ENCODE measurements around the gene POC1B. TPM values are rescaled to one million over a fixed set of nuclear protein-coding genes. Genes with fewer than 3 reads are reported as not detected.
A peak's percentile ranks its signal among the peaks of the same experiment; 100 is the strongest.

Gene POC1B
- total RNA-seq, 1 experiment from 2014 or later: 30.8 TPM

DNA sequence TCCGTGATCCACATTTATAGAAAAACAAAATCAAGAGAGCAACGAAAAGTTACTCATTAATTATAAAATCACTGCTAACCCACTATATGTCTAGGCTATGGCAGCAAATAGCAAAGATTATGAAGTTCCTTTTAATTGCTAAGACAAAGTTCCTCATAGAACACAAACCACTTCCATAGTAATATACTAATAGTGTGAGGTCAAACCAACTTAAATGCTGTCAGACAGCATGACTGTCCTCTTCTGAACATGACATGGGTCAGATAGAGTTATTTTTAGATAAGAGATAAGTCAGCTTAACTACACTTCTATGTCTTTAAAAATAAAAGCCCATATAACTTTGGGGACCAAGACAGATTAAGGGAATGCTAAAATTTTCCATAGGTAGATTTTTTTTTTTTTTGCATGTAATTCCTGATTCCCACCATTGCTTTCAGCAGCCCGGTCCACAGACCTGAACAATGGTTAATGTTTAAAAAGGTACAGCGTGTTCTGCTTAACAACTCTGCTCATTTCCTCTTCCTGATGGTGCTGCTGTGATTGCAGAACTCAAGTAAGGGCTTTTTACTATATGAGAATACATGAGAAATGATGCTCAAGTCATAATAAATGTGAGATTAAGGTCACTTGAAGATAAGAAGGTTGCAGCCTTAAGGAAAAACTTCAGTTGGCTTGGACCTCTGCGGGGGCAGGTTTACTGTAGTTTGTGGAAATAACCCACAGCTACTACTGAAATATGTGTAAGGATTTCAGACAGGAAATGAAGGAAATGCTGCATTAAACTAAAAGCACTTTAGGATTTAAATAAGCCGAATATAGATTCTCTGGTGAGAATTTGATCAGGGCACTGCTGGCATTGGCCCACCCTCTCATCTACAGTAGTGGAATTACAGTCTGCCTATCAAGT lies 135.8 kb downstream of the POC1B start:
- no TSS peak for BruUV-seq (replicated peaks)
- peaks cover 76% of the 10 kb centered on the region for H3K4me1 ChIP-seq (ENCODE audit: insufficient read depth, low read length, poor library complexity, severe bottlenecking)
- TF ChIP-seq, protein P1, sequence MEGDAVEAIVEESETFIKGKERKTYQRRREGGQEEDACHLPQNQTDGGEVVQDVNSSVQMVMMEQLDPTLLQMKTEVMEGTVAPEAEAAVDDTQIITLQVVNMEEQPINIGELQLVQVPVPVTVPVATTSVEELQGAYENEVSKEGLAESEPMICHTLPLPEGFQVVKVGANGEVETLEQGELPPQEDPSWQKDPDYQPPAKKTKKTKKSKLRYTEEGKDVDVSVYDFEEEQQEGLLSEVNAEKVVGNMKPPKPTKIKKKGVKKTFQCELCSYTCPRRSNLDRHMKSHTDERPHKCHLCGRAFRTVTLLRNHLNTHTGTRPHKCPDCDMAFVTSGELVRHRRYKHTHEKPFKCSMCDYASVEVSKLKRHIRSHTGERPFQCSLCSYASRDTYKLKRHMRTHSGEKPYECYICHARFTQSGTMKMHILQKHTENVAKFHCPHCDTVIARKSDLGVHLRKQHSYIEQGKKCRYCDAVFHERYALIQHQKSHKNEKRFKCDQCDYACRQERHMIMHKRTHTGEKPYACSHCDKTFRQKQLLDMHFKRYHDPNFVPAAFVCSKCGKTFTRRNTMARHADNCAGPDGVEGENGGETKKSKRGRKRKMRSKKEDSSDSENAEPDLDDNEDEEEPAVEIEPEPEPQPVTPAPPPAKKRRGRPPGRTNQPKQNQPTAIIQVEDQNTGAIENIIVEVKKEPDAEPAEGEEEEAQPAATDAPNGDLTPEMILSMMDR (conservative IDR thresholded peaks at IDR 0.05; ENCODE audit: low read depth, low read length): no peak
- no peak for TF ChIP-seq EZH2 (IDR thresholded peaks at IDR 0.05; ENCODE audit: borderline replicate concordance, low read depth, low read length, poor library complexity, severe bottlenecking)
- POLR2A ChIA-PET (ENCODE audit: low non-redundant PET): interaction anchor here (0.7 to 1.0 kb wide), 2 partner anchors 38 to 62 kb away, joined by 3 to 6 read pairs; partner anchors contain the start of gene DUSP6
- no peaks in the 10 kb centered on the region for H3K9me3 ChIP-seq (ENCODE audit: low read depth, low read length, poor library complexity, severe bottlenecking)
- no peak overlapping the region for H3K4me3 ChIP-seq (ENCODE audit: low read depth, low read length, poor library complexity, severe bottlenecking)
- peak overlapping the region; percentile 88 for H3K27ac ChIP-seq (ENCODE audit: low read depth, low read length, poor library complexity, severe bottlenecking)
- no peaks in the 10 kb centered on the region for H3K36me3 ChIP-seq (ENCODE audit: insufficient read depth, low read length, poor library complexity, severe bottlenecking)
- CTCF ChIA-PET: interaction anchor here (0.8 kb wide), 1 partner anchor 228 kb away, joined by 3 read pairs; no protein-coding TSS in a partner anchor
- intact Hi-C loops (cut with micrococcal nuclease; ENCODE audit: unreplicated experiment): loop anchor here (1.0 kb wide), 2 partner anchors 38 to 61 kb away; partner anchors contain the start of gene DUSP6
- peak; percentile 96 for DNase-seq (ENCODE audit: low spot score)
- H3K27me3 ChIP-seq (replicated peaks; ENCODE audit: insufficient read depth, low read depth, low read length, poor library complexity): no peaks in the 10 kb centered on the region

DNA sequence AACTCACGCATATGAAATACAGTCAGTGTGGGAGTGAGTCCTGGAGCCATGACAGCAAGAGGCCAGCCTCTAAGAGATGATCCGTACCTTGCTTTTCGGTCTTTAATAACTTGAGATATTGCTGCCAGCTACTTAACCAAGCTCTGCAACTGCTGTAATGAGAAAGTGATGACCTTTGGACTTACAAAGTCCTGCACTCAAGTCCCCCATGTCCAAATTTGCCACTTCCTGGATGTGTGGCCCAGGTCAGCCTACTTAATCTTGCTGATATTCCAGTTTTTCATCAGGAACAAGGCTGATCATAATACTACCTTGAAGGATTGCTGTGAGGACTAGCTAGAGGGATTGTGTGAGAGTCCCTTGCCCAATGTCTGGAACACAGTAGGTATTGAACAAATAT lies 139.7 kb downstream of the POC1B start:
- Histone ChIP-seq H3K36me3 (ENCODE audit: insufficient read depth, low read length, poor library complexity, severe bottlenecking) (no peaks in the 10 kb centered on the region), H3K27ac (ENCODE audit: low read depth, low read length, poor library complexity, severe bottlenecking) (peak overlapping the region; percentile 92), H3K4me1 (ENCODE audit: insufficient read depth, low read length, poor library complexity, severe bottlenecking) (peaks cover 83% of the 10 kb centered on the region), H3K4me3 (ENCODE audit: low read depth, low read length, poor library complexity, severe bottlenecking) (no peak overlapping the region), H3K27me3 (replicated peaks; ENCODE audit: insufficient read depth, low read depth, low read length, poor library complexity) (no peaks in the 10 kb centered on the region), H3K9me3 (ENCODE audit: low read depth, low read length, poor library complexity, severe bottlenecking) (no peaks in the 10 kb centered on the region)
- DNase-seq (ENCODE audit: low spot score): no peak
- CTCF ChIA-PET: no interaction called here
- intact Hi-C loops (cut with micrococcal nuclease; ENCODE audit: unreplicated experiment): no loop called here
- no peak for TF ChIP-seq EZH2 (IDR thresholded peaks at IDR 0.05; ENCODE audit: borderline replicate concordance, low read depth, low read length, poor library complexity, severe bottlenecking)
- TF ChIP-seq, protein P1 (conservative IDR thresholded peaks at IDR 0.05; ENCODE audit: low read depth, low read length): no peak
- POLR2A ChIA-PET (ENCODE audit: low non-redundant PET): no interaction called here
- no TSS peak for BruUV-seq (replicated peaks)

DNA sequence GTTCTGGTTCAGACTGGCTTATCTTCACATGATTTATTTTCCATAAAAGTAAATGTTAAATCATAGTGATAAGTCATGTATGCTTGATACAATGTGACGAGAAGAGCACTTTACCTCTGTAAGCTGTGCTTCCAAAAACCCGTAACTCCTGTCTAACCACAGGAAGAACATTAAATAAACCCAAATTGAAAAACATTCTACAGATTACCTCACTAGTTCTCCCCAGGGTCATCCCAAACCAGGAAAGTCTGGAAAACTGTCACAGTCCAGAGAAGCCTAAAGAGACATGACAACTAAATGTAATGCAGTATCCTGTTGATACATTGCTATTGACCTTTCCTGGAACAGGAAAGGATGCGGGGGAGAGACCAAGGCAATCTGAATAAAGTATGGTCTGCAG lies 141.0 kb downstream of the POC1B start:
- no peaks in the 10 kb centered on the region for H3K27me3 ChIP-seq (replicated peaks; ENCODE audit: insufficient read depth, low read depth, low read length, poor library complexity)
- H3K9me3 ChIP-seq (ENCODE audit: low read depth, low read length, poor library complexity, severe bottlenecking): no peaks in the 10 kb centered on the region
- DNase-seq (ENCODE audit: low spot score): no peak
- peaks cover 72% of the 10 kb centered on the region for H3K4me1 ChIP-seq (ENCODE audit: insufficient read depth, low read length, poor library complexity, severe bottlenecking)
- peak overlapping the region; percentile 92 for H3K27ac ChIP-seq (ENCODE audit: low read depth, low read length, poor library complexity, severe bottlenecking)
- H3K36me3 ChIP-seq (ENCODE audit: insufficient read depth, low read length, poor library complexity, severe bottlenecking): no peaks in the 10 kb centered on the region
- ChIA-PET CTCF (no interaction called here), POLR2A (ENCODE audit: low non-redundant PET) (no interaction called here)
- intact Hi-C loops (cut with micrococcal nuclease; ENCODE audit: unreplicated experiment): loop anchor here (2.0 kb wide), 1 partner anchor 32 kb away; the partner anchor contains the start of gene DUSP6
- no TSS peak for BruUV-seq (replicated peaks)
- peak overlapping the region; percentile 0 for H3K4me3 ChIP-seq (ENCODE audit: low read depth, low read length, poor library complexity, severe bottlenecking)
- TF ChIP-seq, protein P1 (conservative IDR thresholded peaks at IDR 0.05; ENCODE audit: low read depth, low read length): no peak
- TF ChIP-seq EZH2 (IDR thresholded peaks at IDR 0.05; ENCODE audit: borderline replicate concordance, low read depth, low read length, poor library complexity, severe bottlenecking): no peak

Data from A673 (cell line).